Skin epidermis (tissue), 12 donors: ENCODE data around the gene USP37.

ENCODE experiments used
- H3K27ac ChIP-seq, 21 experiments: fragments of 200-600 bp; sonication (generic) in 11 of 21; one replicate each; pipeline ENCODE4 v1.5.0; 2020; ENCODE audit warnings: mild to moderate bottlenecking in 3 of 21, inconsistent platforms in 2 of 21, moderate library complexity in 2 of 21
- H3K4me3 ChIP-seq, 7 experiments: fragments of 200-600 bp; sonication (generic) in 2 of 7; one replicate each; pipeline ENCODE4 v1.5.0; 2020; ENCODE audit warnings: inconsistent platforms in 2 of 7, mild to moderate bottlenecking in 2 of 7, moderate library complexity in 1 of 7

USP37 gene

GRCh38 chr2:218482651-218483050, 85.5 kb downstream of the USP37 start:
- no peak overlapping the region for H3K27ac ChIP-seq
- H3K4me3 ChIP-seq, result no peak overlapping the region

GRCh38 chr2:218479595-218479994, 88.6 kb downstream of the USP37 start:
- no peak overlapping the region for H3K4me3 ChIP-seq
- no peak overlapping the region for H3K27ac ChIP-seq

GRCh38 chr2:218478544-218478943, 89.6 kb downstream of the USP37 start:
- H3K27ac ChIP-seq, result no peak overlapping the region

GRCh38 chr2:218477247-218477646, 90.9 kb downstream of the USP37 start:
- H3K27ac ChIP-seq, result no peak overlapping the region

More at GRCh38 chr2:218478544-218478943, 89.6 kb downstream of the USP37 start:
- no peak overlapping the region for H3K4me3 ChIP-seq

GRCh38 chr2:218476676-218477075, 91.5 kb downstream of the USP37 start:
- Histone ChIP-seq H3K27ac (no peak overlapping the region), H3K4me3 (no peak overlapping the region)

More at GRCh38 chr2:218477247-218477646, 90.9 kb downstream of the USP37 start:
- no peak overlapping the region for H3K4me3 ChIP-seq

- H3K4me3 ChIP-seq, result no peak overlapping the region
- no peak overlapping the region for H3K27ac ChIP-seq
These were observed 93.6 kb downstream of the USP37 start for GRCh38 chr2:218474527-218474926.

GRCh38 chr2:218472988-218473387, 95.2 kb downstream of the USP37 start:
- no peak overlapping the region for H3K27ac ChIP-seq
- H3K4me3 ChIP-seq, result no peak overlapping the region

- no peak overlapping the region for H3K4me3 ChIP-seq
- H3K27ac ChIP-seq, result no peak overlapping the region
These were observed 96.2 kb downstream of the USP37 start for GRCh38 chr2:218471982-218472381.

GRCh38 chr2:218471036-218471435, 97.1 kb downstream of the USP37 start:
- H3K4me3 ChIP-seq, result no peak overlapping the region
- H3K27ac ChIP-seq, result no peak overlapping the region

GRCh38 chr2:218470448-218470847, 97.7 kb downstream of the USP37 start:
- no peak overlapping the region for H3K4me3 ChIP-seq
- no peak overlapping the region for H3K27ac ChIP-seq

- no peak overlapping the region for H3K4me3 ChIP-seq
- no peak overlapping the region for H3K27ac ChIP-seq
These were observed 102.0 kb downstream of the USP37 start for GRCh38 chr2:218465987-218466633.

GRCh38 chr2:218458598-218458997, 109.6 kb downstream of the USP37 start:
- Histone ChIP-seq H3K4me3 (no peak overlapping the region), H3K27ac (no peak overlapping the region)

- Histone ChIP-seq H3K27ac (no peak overlapping the region), H3K4me3 (no peak overlapping the region)
These were observed 111.3 kb downstream of the USP37 start for GRCh38 chr2:218456849-218457248.

GRCh38 chr2:218452079-218452478, 116.1 kb downstream of the USP37 start:
- Histone ChIP-seq H3K27ac (no peak overlapping the region), H3K4me3 (no peak overlapping the region)

- no peak overlapping the region for H3K27ac ChIP-seq
These were observed 119.2 kb downstream of the USP37 start for GRCh38 chr2:218448934-218449333.

GRCh38 chr2:218447072-218447471, 121.1 kb downstream of the USP37 start:
- H3K4me3 ChIP-seq, result no peak overlapping the region
- H3K27ac ChIP-seq, result no peak overlapping the region

More at GRCh38 chr2:218448934-218449333, 119.2 kb downstream of the USP37 start:
- H3K4me3 ChIP-seq, result no peak overlapping the region

GRCh38 chr2:218446547-218446946, 121.6 kb downstream of the USP37 start:
- no peak overlapping the region for H3K27ac ChIP-seq
- H3K4me3 ChIP-seq, result no peak overlapping the region

- Histone ChIP-seq H3K4me3 (no peak overlapping the region), H3K27ac (no peak overlapping the region)
These were observed 122.5 kb downstream of the USP37 start for GRCh38 chr2:218445602-218446001.

- no peak overlapping the region for H3K27ac ChIP-seq
These were observed 123.3 kb downstream of the USP37 start for GRCh38 chr2:218444692-218445357.

GRCh38 chr2:218438596-218438995, 129.6 kb downstream of the USP37 start:
- H3K27ac ChIP-seq, result no peak overlapping the region

More at GRCh38 chr2:218444692-218445357, 123.3 kb downstream of the USP37 start:
- no peak overlapping the region for H3K4me3 ChIP-seq

GRCh38 chr2:218437969-218438368, 130.2 kb downstream of the USP37 start:
- Histone ChIP-seq H3K4me3 (no peak overlapping the region), H3K27ac (no peak overlapping the region)

More at GRCh38 chr2:218438596-218438995, 129.6 kb downstream of the USP37 start:
- H3K4me3 ChIP-seq, result no peak overlapping the region
